Right lobe of liver (tissue), 6 donors: ENCODE measurements around the gene KRTAP10-10. TPM values are rescaled to one million over a fixed set of nuclear protein-coding genes. Genes with fewer than 3 reads are reported as not detected.

Experiments
- ATAC-seq, 4 donors: fragments of 200-7000 bp; cut with Tn5 transposase; one replicate each; pipeline ENCODE4 v1.9.1; 2020; ENCODE audit warnings: mild to moderate bottlenecking in 4 of 4, moderate library complexity in 4 of 4
- DNase-seq, 3 donors: peaks; one replicate each; pipeline ENCODE4 v3.0.0-alpha.2; 2020
- H3K27ac ChIP-seq, 3 donors: fragments of 200-600 bp; one replicate each; pipeline ENCODE4 v1.8.0; 2022
- H3K27me3 ChIP-seq, 2 donors: fragments of 200-600 bp; one replicate each; pipeline ENCODE4 v1.8.0; 2022
- H3K36me3 ChIP-seq, 4 donors: fragments of 200-600 bp; sonication (generic) in 1 of 4; one replicate each; pipeline versions ENCODE4 v1.5.1 to v1.8.0; 2017 to 2022; ENCODE audit warnings: control low read depth in 1 of 4
- H3K4me1 ChIP-seq, 4 donors: fragments of 200-600 bp; sonication (generic) in 1 of 4; one replicate each; pipeline versions ENCODE4 v1.5.1 to v1.8.0; 2017 to 2022; ENCODE audit warnings: control low read depth in 1 of 4
- H3K4me3 ChIP-seq, 3 donors: fragments of 200-600 bp; one replicate each; pipeline ENCODE4 v1.8.0; 2022
- H3K9me3 ChIP-seq, 4 donors: fragments of 200-600 bp; sonication (generic) in 1 of 4; one replicate each; pipeline versions ENCODE4 v1.5.1 to v1.8.0; 2017 to 2022; ENCODE audit warnings: control low read depth in 1 of 4
- POLR2A ChIP-seq: fragments of 450-650 bp; IDR thresholded peaks from one replicate; pipeline ENCODE4 v1.6.1; 2017; ENCODE audit warnings: antibody characterized with exemption, mild to moderate bottlenecking
- WGBS: methylation state at CpG from one replicate; pipeline ENCODE4 v1.1.6; 2018; ENCODE audit warnings: low coverage, low lambda C conversion rate; ENCODE audit not compliant: insufficient coverage; ENCODE audit errors: missing lambda C conversion rate; 5-methylcytosine and 5-hydroxymethylcytosine counted together
- intact Hi-C, 2 donors: fragments of 100-400 bp; cut with DNase I; formaldehyde crosslinking; loops; one replicate each; pipeline versions ENCODE4 v1.11.2 to v1.14.1; 2022
- total RNA-seq, 6 experiments: library from RNA; depleted of rRNA in 2 of 6; stranded (reverse); fragments of >200 nt in 2 of 6; fragmentation: NEBNext Ultra II Directional in 3 of 6; extraction: Animal tissue kit (Norgen Biotek cat#: 25700) in 3 of 6; gene quantifications; one replicate each; pipeline versions ENCODE4 v1.1.0 to v1.2.4, GENCODE V29; 2016 to 2023
- TF ChIP-seq, protein P1 (sequence below), 4 donors: fragments of 200-600 bp in 3 of 4; fragments of 450-650 bp in 1 of 4; IDR thresholded peaks; one replicate each; pipeline versions ENCODE4 v1.5.1 to v1.8.0; 2016 to 2022; ENCODE audit warnings: antibody characterized with exemption in 4 of 4, mild to moderate bottlenecking in 2 of 4
- donor health status: DM: no; HTN: yes; CAD: no.
- donor health status: DM: no; HTN: no; CAD: no.
- donor health status: DM: no; HTN: no; CAD: no.
- donor health status: DM: no; HTN: yes; CAD: no.
- donor health status: DM: no; HTN: yes; CAD: no.

KRTAP10-10 gene
- total RNA-seq, 6 experiments from 2014 or later: not detected

DNA sequence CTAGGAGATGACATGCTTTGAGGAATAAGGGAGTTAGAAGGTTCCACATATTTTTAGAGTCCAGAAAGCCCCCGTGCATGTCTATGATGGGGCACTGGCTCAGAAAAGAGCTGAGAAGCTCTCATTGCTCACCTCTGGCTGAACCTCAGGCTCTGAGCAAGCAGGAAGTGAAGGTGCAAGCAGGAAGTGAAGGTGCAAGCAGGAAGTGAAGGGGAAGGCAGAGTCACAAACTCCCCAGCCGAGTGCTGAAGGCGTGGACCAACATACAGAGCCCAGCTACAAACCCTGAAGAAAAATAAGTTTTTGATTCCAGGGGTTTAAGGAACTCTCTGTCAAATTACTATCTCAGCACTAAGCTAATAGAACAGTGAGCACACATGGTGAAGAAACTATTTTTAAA lies 18.2 kb upstream of the KRTAP10-10 start:
- intact Hi-C loops: no loop called here
- no peaks in the 10 kb centered on the region for H3K36me3 ChIP-seq
- ATAC-seq (peak; percentile 26 to 58 (median 38)), DNase-seq (peak in 1 of 3 donors; percentile 44)
- no peaks in the 10 kb centered on the region for H3K9me3 ChIP-seq
- H3K27ac ChIP-seq: no peak overlapping the region
- H3K4me1 ChIP-seq: no peaks in the 10 kb centered on the region
- H3K27me3 ChIP-seq: no peaks in the 10 kb centered on the region
- TF ChIP-seq, protein P1, sequence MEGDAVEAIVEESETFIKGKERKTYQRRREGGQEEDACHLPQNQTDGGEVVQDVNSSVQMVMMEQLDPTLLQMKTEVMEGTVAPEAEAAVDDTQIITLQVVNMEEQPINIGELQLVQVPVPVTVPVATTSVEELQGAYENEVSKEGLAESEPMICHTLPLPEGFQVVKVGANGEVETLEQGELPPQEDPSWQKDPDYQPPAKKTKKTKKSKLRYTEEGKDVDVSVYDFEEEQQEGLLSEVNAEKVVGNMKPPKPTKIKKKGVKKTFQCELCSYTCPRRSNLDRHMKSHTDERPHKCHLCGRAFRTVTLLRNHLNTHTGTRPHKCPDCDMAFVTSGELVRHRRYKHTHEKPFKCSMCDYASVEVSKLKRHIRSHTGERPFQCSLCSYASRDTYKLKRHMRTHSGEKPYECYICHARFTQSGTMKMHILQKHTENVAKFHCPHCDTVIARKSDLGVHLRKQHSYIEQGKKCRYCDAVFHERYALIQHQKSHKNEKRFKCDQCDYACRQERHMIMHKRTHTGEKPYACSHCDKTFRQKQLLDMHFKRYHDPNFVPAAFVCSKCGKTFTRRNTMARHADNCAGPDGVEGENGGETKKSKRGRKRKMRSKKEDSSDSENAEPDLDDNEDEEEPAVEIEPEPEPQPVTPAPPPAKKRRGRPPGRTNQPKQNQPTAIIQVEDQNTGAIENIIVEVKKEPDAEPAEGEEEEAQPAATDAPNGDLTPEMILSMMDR (IDR thresholded peaks at IDR 0.05): no peak
- TF ChIP-seq POLR2A: no peak
- H3K4me3 ChIP-seq: no peak overlapping the region
- 59% methylated on average over 3 of the region's 3 CpGs for WGBS

DNA sequence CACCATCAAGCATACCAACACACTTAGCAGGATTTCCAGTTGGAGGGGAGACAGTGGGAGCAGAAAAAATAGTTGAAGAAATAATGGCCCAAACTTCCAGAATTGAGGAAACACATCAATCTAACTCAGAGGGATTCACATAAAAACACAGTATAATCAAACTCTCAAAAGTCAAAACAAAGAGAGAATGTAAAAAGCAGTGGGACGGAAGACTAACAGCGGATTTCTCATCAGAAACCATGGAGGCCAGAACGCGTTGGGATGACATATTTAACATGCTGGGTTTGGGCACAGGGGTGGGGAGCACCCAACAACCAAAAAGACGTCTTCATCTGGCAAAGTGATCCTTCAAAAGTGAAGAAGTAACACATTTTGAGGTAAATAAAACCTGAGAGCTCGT lies 17.3 kb upstream of the KRTAP10-10 start:
- Histone ChIP-seq H3K36me3 (no peaks in the 10 kb centered on the region), H3K4me1 (no peaks in the 10 kb centered on the region), H3K27ac (no peak overlapping the region), H3K4me3 (no peak overlapping the region), H3K27me3 (no peaks in the 10 kb centered on the region), H3K9me3 (no peaks in the 10 kb centered on the region)
- no peak for DNase-seq
- TF ChIP-seq, protein P1 (IDR thresholded peaks at IDR 0.05): no peak
- no peak for TF ChIP-seq POLR2A
- intact Hi-C loops: no loop called here
- WGBS: 78% methylated on average over 6 of the region's 6 CpGs
- ATAC-seq: no peak

DNA sequence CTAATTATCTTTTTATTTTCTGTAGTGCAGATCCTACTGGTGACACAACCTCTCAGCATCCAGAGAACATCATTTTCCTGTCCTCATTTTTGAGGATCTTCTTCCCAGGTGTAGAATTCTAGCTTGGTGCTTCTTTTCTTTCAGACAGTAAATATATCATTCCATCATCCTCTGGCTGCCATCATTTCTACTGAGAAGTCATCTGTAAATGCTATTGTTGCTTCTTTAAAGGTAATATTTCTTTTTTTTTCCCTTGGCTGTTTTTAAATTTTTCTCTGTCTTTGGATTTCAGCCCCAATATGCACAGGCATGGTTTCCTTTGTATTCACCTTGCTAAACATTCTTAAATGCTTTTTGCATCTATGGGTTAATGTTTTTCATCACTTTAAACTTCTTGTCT lies 13.6 kb upstream of the KRTAP10-10 start:
- Histone ChIP-seq H3K9me3 (no peaks in the 10 kb centered on the region), H3K4me3 (no peak overlapping the region), H3K36me3 (no peaks in the 10 kb centered on the region), H3K27me3 (no peaks in the 10 kb centered on the region), H3K4me1 (no peaks in the 10 kb centered on the region), H3K27ac (no peak overlapping the region)
- DNase-seq (no peak), ATAC-seq (no peak)
- intact Hi-C loops: no loop called here
- TF ChIP-seq POLR2A: no peak
- TF ChIP-seq, protein P1 (IDR thresholded peaks at IDR 0.05): no peak

DNA sequence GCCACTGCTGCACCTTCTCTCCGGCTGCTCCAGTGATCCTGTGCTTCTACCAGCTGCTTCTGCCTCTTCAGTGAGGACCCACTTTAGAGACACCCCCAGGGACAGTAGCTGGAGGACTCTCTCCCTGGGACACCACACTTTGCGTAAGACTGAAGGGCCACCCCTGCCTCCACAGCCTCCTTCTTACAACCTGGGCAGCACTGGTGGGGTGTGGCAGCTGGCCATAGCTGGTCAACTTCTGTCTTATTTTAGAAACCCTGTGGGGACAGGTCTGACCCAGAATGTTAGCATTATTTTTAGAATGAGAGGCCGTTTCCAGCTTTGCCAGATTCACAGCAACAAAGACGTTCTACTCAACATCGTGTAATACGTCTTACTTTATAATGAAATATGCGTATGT lies 11.4 kb upstream of the KRTAP10-10 start:
- TF ChIP-seq, protein P1 (IDR thresholded peaks at IDR 0.05): no peak
- no peak for TF ChIP-seq POLR2A
- DNase-seq (no peak), ATAC-seq (no peak)
- Histone ChIP-seq H3K27me3 (no peaks in the 10 kb centered on the region), H3K27ac (no peak overlapping the region), H3K4me1 (no peaks in the 10 kb centered on the region), H3K9me3 (no peaks in the 10 kb centered on the region), H3K36me3 (no peaks in the 10 kb centered on the region), H3K4me3 (no peak overlapping the region)
- 73% methylated on average over 6 of the region's 7 CpGs for WGBS
- intact Hi-C loops: no loop called here

DNA sequence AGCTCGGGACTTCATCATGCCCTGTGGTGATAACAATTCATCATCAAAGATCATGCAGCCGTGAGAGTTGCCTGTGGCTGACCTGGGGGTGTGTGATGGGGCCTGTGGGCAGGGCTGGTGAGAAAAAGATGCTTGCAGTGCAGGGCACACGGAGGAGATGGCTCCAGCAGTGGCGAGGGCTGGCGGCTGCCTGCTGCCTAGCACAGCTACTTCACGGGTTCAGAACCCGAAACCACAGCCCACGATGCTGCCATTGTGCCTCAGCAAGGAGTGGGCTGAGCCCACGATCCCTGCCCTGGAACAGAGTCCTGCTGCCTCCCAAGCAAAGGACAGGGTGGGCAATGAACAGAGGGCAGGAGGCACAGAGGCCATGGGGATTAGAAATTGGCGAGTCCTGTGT lies 10.9 kb upstream of the KRTAP10-10 start:
- peaks cover 0 to 3% (median 0%) of the 10 kb centered on the region in 4 donors for H3K9me3 ChIP-seq
- H3K36me3 ChIP-seq: no peaks in the 10 kb centered on the region
- no peak overlapping the region for H3K4me3 ChIP-seq
- DNase-seq: no peak
- ATAC-seq: no peak
- H3K4me1 ChIP-seq: no peaks in the 10 kb centered on the region
- no peaks in the 10 kb centered on the region for H3K27me3 ChIP-seq
- 81% methylated on average over 2 of the region's 10 CpGs for WGBS
- intact Hi-C loops: no loop called here
- H3K27ac ChIP-seq: no peak overlapping the region
- TF ChIP-seq, protein P1 (IDR thresholded peaks at IDR 0.05): no peak
- TF ChIP-seq POLR2A: no peak
